DMS79 treated with DMSO at 0.1 percent for 48 hours (cell line): ENCODE measurements around the gene QRFPR.
"Not testable (repeated sequence)": the region's sequence is repeated elsewhere in the genome, so short reads cannot be mapped to it uniquely, and the experiment has no call there.

Experiments
- DNase-seq: peaks from one replicate; lab custom pipeline; 2025; lab: John Stamatoyannopoulos, UW

QRFPR gene

DNA sequence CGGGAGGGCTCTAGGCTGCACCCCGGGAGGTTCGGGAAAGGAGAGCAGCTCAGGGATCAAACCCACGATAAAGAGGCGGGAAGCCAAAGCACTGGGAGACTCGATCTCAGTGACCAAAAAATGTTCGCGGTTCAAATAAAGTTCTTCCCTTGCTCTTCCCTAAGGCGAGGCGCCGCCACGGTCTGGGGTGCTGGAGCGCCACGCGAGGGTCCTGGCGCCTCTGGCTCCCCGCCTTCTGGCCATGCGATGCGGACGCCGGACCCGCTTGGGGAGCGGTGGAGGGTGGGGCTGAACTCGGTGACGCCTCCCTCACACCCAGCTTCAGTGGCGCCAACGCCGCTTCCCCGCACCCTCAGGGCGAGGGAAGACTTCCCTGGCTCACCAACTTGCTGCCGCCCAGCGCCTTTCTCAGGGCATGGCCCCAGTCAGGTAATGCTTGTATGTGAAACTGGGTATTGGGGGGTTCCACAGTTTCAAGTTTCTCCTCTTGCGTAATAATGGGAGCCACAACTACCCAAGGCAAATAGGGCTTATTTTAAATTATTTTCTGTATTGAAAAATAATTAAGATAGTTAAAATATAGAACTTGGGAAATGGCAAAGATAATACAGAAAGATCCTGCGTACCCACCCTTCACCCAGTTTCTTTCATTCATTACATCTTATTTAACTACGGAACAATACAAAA, at the start of gene QRFPR:
Gene QRFPR, minus strand, starts transcription at position 243 of the 687 bp plus-strand sequence. CDS start 371 bp downstream, outside the sequence.
- DNase-seq = no peak

- no peak for DNase-seq
Observed at GRCh38 chr4:121428721-121429120, 47.9 kb upstream of the QRFPR start.

DNA sequence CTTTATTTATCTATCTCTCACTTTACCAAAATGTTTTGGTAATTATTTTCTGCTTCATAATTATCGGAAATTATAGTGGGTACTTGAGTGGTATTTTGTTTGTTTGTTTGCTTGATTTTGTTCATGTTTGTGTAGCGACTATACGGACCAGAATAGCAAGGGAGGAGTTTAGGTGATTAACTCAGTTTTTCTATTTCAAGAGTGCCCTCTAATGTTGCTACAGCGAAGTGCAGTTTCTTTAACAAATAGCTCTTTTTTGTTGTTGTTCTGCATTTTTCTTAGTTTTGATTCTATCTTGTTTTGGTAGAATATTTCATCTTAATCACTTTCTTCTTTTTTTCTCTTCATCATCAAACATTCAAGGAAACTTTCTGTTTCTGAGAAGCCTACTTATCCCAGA, 40.8 kb upstream of the QRFPR start:
- DNase-seq = no peak

DNA sequence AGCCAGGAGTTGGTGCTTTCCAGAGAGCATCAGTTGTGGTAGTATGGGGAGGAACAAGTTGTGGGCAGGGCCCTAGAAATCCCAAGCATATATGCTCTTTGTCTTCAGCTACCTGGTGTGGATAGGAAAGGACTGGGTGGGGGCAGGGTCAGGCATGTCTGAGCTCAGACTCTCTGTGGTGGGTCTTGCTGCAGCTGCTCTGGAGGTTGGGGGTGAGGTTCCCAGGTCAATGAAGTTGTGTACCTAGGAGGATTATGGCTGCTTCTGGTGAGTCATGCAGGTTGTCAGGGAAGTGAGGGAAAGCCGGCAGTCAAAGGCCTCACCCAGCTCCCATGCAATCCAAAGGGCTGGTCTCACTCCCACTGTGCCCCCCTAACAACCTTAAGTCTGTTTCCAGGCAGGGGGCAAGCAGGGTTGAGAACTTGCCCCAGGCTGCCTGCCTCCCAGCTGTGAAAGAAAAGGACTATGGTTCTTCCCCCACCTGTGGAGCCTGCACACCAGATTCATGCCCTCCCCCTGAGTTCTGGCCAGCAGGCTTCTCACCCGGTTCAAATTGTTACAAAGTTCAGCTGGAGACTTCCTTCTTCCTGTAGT, 30.4 kb upstream of the QRFPR start:
- DNase-seq = no peak

DNA sequence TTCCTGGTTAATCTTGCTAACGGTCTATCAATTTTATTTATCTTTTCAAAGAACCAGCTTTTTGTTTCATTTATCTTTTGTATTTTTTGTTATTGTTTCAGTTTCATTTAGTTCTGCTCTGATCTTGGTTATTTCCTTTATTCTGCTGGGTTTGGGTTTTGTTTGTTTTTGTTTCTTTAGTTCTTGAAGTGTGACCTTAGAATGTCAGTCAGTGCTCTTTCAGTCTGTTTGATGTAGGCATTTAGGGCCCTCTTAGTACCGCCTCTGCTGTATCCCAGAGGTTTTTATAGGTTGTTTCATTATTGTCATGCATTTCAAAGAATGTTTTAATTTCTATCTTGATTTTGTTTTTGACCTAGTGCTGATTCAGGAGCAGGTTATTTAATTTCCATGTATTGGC, 27.7 kb upstream of the QRFPR start:
- not testable (repeated sequence) for DNase-seq

DNA sequence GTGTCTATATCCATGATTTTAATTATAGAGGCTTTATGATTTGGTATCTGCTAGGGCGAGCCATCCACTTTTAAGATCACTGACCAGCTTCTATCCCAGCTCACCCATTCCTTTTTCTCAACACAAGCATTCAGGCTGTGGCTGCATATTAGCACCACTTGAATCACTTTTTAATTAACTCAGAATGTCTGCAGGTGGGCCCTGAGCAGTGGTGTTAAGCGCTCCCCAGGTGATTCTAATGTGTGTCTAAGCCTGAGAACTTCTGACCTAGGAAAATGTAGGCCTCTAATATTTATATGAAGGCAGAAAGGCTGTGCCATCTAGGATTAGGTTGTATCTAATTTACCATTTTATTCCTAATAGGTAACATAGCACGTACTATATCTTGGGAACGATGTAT, 19.8 kb upstream of the QRFPR start:
- DNase-seq = no peak

DNA sequence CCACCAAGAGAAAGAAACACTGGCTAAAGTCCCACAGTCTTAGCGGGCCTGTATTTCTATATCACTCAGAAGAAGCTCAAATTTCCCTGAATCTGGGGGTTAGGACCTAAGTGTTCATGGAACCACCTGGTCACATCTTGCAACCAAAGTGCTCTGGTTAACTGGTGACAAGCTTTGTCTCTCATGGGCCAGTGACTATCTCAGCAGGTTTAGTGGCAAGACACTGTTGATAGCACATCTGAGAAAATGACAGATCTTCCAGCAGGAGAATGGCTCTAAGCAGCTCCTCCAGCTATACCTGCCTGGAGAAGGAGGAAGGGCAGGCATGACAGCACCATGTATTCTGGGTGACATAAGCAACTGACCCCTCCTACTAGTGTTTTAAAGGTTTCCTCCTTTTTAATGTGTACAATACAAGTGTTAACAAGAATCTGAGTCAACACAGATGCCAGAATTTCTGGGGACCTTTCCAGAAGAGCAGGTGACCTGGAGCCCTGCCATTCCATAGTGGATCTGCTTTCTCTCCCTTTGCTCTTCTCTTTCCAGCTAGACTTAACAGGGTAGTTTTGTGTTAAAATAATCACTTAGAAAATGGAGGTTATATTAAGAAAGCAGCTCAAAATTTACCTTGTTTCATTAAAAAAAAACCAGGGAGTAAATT, 17.3 kb upstream of the QRFPR start:
- DNase-seq = no peak

DNA sequence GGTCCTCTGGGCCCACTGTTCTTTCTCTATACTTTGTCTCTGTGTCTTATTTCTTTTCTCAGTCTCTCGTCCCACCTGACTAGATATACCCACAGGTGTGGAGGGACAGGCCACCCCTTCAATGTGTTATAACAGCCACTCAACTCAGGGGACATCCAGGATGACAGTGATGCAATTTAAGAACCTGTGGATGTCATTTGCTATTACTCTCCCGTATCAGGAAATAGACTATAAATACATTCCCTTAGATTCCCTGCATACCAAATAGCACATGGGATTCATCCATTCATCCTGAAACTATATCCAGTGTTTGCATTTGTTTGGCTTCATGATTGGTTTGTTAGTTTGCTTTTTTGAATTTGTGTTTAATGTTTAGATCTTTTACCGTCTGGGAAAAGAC, 16.6 kb upstream of the QRFPR start:
- DNase-seq = no peak

DNA sequence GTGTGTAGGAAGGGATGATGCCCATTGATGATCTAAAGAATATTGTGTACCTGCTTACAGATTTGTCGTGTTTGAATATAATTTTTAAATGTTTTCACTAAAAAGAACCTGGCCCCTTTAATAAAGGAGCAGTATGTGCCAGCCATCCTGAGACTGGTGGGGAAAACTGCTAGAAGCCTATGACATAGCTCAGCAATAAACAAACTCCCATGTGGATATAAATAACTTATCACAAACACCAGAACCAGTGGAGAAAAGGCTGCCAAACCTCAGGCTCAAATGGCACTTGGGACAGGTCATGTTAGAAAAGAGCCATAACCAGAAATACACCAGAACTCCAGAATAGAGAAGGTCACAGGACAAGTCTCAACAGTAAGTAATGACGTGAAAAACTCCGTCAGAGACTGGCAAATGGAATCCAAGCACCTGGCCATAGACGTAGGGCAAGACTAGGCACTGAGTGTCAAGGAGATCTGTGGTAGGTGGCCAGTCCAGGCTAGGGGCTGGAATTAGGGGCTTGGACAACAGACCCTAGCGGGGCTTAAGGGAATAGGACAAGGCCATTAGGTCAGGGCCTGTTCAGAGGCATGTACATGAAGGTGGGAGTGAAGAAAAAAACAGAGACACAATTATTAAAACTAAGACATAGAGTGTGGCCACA, 11.7 kb upstream of the QRFPR start:
- DNase-seq = no peak

DNA sequence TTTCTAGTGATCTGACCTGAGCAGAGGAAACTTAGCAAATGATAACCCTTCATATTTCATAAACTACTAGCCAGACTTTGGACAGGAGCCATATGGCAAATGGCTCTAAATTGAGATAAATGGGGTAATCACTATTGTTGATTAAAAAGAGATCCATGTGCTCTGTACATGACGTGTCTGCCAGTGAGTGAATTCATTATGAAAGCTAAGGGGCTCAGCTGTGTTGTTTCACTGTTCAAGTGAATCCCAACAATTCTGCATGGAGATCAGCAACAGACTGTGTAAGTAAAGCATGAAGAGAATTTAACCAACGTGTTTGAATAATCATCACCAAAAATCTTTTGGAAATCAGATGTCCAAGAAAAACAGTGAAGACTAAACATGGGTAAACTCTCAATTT, 9.5 kb upstream of the QRFPR start:
- DNase-seq = no peak

DNA sequence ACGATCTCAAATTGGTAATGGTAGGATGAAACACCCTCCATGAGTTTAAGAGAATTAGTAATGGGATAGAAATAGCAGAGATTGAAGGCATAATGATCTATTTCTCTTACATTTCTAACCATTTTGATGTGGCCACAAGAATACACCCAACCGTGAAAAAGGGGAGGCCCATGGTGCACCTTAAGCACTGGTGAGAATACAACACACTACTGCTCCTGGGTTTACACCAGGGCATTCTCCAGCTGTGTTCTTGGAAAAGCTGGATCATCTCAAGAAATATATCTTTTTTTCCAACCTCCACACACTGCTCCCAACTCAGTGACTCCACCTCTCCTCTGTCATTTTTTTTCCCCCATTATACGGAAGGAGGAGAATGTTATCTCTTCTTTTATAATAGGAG, 1.5 kb downstream of the QRFPR start:
- no peak for DNase-seq

DNA sequence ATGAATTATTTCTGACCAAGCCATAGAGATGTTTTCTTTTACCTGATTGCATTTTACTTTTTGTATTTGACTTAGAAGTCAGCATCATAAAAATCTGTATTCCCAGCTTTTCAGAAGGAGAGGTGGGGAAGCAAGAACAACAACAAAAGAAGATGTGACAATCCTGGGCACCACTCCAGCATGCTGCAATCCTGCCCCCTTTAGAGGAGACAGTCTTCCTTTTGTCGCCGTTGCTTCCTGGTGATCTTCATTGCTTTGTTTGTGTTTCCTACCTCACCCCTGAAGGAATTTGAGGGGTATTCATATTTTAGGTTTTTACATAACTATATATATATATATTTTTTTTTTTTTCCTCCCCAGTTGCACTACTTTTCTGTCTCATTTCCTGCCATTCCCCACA, 3.7 kb downstream of the QRFPR start:
- DNase-seq = no peak

- no peak for DNase-seq
Observed at GRCh38 chr4:121376556-121376955, 4.3 kb downstream of the QRFPR start.

GRCh38 chr4:121376097-121376496, 4.7 kb downstream of the QRFPR start:
- no peak for DNase-seq

DNA sequence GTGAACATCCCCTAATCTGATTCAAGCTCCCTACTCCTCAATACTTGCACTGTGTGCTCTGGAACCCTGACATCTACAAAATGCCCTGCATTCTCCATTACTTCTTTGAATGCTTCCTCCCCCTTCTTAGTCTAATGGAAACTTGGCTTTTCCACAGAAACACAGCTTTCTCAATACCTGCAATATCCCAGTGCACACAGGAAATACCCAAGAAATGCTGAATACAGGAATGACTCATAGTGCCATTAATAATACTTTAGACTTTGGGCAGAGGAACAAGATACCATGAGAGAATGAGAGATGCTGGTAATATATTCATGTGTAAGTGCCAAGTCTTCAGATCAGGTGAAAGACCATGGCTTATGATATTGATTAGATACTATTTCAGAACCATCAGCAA, 5.6 kb downstream of the QRFPR start:
- DNase-seq = no peak

DNA sequence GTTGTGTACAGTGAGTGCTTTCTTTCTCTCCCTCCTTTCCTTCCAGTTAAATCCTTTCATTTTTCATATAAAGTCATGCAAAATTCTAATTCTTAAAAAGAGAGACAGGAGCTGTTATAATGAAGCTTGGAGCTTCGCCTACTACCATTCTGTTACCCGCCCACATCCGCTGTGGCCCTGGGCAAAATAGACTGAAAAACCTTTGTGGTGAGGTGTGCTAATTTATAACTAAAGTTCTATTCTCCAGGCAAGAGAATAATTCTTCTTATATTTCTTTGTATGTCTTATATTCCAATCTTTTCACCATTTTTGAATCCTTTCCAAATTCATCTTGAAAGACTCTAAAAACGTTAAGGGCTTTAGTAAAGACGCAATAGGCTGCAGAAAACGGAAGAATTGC, 7.0 kb downstream of the QRFPR start:
- no peak for DNase-seq

GRCh38 chr4:121370729-121371325, 10.0 kb downstream of the QRFPR start:
- DNase-seq = no peak

DNA sequence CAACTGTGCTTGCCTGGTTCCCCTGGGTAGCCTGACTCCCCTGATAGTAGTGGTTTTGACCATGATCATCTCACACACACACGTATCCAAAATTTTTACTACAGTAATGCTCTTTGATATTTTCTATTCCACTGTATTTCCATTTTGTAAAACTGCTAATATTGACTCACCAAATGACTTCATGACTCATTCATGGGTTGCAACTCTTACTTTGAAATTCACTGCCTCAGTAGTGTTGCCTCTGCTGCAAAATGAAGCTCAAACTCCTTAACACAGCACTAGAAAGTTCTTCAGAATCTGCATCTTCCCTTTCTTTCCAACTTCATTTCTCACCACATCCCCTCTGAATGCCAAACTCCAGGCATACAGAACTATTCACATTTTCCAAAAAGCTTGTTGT, 20.3 kb downstream of the QRFPR start:
- no peak for DNase-seq

GRCh38 chr4:121358473-121358872, 22.3 kb downstream of the QRFPR start:
- DNase-seq = no peak

DNA sequence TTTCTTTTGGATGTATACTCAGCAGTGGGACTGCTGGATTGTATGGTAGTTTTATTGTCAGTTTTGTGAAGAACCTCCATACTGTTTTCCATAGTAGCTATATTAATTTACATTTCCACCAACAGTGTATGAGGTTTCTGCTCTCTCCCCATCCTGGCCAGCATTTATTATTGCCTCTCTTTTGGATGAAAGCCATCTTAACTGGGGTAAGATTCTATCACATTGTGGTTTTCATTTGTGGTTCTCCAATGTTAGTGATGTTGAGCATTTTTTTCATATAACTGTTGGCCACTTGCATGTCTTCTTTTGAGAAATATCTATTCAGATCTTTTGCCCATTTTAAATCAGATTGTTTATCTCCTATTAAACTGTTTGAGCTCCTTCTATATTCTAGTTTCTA, 27.6 kb downstream of the QRFPR start:
- DNase-seq = no peak

GRCh38 chr4:121344098-121344497, 36.7 kb downstream of the QRFPR start:
- no peak for DNase-seq

DNA sequence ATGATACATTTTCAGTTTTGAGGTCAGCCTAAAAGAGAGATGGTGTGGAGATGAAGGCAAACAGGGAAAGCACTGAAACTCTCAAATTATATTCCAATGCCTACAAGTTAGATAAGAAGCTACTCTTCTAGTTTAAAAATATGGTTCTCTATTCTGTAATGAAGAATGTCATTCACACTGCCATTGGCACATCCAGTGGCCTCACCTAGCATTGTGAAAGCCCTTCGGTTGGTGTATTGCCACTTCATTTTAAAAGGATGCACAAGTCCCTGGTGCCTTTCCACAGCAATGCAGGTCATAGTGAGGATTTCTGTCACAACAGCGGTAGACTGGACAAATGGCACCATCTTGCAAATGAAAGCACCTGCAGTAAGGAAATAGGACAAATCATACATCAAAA, 40.6 kb downstream of the QRFPR start:
- no peak for DNase-seq

- no peak for DNase-seq
Observed at GRCh38 chr4:121339824-121340223, 41.0 kb downstream of the QRFPR start.
